ENCODE measurements around the gene STK38L.

DNA sequence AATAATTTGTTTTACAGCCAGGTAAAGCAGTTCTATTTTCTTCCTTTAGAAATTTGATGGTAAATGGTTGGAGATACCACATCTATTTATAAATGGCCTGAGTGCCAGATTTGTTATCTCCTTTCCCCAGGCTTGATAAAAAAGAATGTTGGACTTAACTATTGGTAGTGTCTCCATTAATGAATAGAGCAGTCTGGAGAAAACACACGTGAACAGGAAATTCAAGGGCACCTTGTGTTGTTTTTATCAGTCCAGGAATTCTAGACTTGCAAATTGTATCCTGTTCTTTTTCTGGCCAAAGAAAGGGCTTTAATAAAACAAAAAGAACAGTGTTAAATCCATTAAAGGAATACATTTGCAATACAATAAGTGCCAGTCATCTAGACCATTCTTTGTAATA lies 47.8 kb downstream of the STK38L start:
- no peak for TF ChIP-seq BRD4 (IDR thresholded peaks at IDR 0.05)
- TF ChIP-seq STAT6 (CRISPR knock-in tag; IDR thresholded peaks at IDR 0.05): no peak
- no peak for TF ChIP-seq KLF13 (tag; IDR thresholded peaks at IDR 0.05; ENCODE audit: borderline replicate concordance, low read depth)
- no peak for TF ChIP-seq MAZ (CRISPR knock-in tag; conservative IDR thresholded peaks at IDR 0.05 in 1 of 2, IDR thresholded peaks at IDR 0.05 in 1 of 2)
- TF ChIP-seq TCF3 (CRISPR knock-in tag; IDR thresholded peaks at IDR 0.05): no peak
- no peak for TF ChIP-seq ZNF766 (CRISPR knock-in tag; conservative IDR thresholded peaks at IDR 0.05)

All from K562 (cell line).